Smooth muscle cell (in vitro differentiated cells): ENCODE results near the gene CCDC154. TPM values are rescaled to one million over a fixed set of nuclear protein-coding genes. Genes with fewer than 3 reads are reported as not detected.

Experiments used
- DNase-seq: peaks from one replicate; lab custom pipeline; 2025; ENCODE audit not compliant: unreplicated experiment; lab: John Stamatoyannopoulos, UW
- H2AFZ ChIP-seq: fragments of 200-600 bp; sonication (generic); 2 replicates; pipeline ENCODE4 v1.6.0; 2016; ENCODE audit warnings: antibody characterized with exemption, low read depth, mild to moderate bottlenecking
- H3F3A ChIP-seq: fragments of 200-600 bp; sonication (generic); 2 replicates; pipeline ENCODE4 v1.6.0; 2017; ENCODE audit warnings: antibody characterized with exemption, low read depth
- H3K27ac ChIP-seq: fragments of 200-600 bp; sonication (generic); 2 replicates; pipeline ENCODE4 v1.5.1; 2016; ENCODE audit warnings: low read depth, mild to moderate bottlenecking
- H3K27me3 ChIP-seq: fragments of 200-600 bp; sonication (generic); 2 replicates; pipeline ENCODE4 v1.6.1; 2016; ENCODE audit warnings: low read depth, mild to moderate bottlenecking
- H3K36me3 ChIP-seq: fragments of 200-600 bp; sonication (generic); 2 replicates; pipeline ENCODE4 v1.5.1; 2016; ENCODE audit warnings: low read depth
- H3K4me1 ChIP-seq: fragments of 200-600 bp; sonication (generic); 2 replicates; pipeline ENCODE4 v1.5.1; 2016; ENCODE audit warnings: low read depth
- H3K4me2 ChIP-seq: fragments of 200-600 bp; sonication (generic); 2 replicates; pipeline ENCODE4 v1.6.0; 2016; ENCODE audit warnings: mild to moderate bottlenecking
- H3K4me3 ChIP-seq: fragments of 200-600 bp; sonication (generic); 2 replicates; pipeline ENCODE4 v1.5.1; 2016; ENCODE audit warnings: mild to moderate bottlenecking
- H3K79me2 ChIP-seq: fragments of 200-600 bp; sonication (generic); 2 replicates; pipeline ENCODE4 v1.6.0; 2016; ENCODE audit warnings: low read depth, mild to moderate bottlenecking
- H3K9ac ChIP-seq: fragments of 200-600 bp; sonication (generic); 2 replicates; pipeline ENCODE4 v1.6.0; 2016; ENCODE audit warnings: low read depth
- H3K9me3 ChIP-seq: fragments of 200-600 bp; sonication (generic); replicated peaks from 2 replicates; pipeline ENCODE4 v1.5.1; 2016; ENCODE audit warnings: low read depth
- H4K20me1 ChIP-seq: fragments of 200-600 bp; sonication (generic); 2 replicates; pipeline ENCODE4 v1.6.0; 2016; ENCODE audit warnings: low read depth
- CTCF ChIP-seq: fragments of 200-600 bp; sonication (generic); IDR thresholded peaks from 2 replicates; pipeline ENCODE4 v1.5.1; 2017; ENCODE audit warnings: borderline replicate concordance, mild to moderate bottlenecking, antibody characterized with exemption; ENCODE audit not compliant: insufficient read depth, poor library complexity, severe bottlenecking
- WGBS: methylation state at CpG from one replicate; pipeline ENCODE4 v1.1.7; 2016; ENCODE audit warnings: low lambda C conversion rate; 5-methylcytosine and 5-hydroxymethylcytosine counted together
- polyA plus RNA-seq: library from polyadenylated mRNA; unstranded; fragments of >200 nt; fragmentation: Nextera tagmentation; extraction: Ambion mirVana; gene quantifications from 2 replicates; pipeline ENCODE4 v1.2.1, GENCODE V29; 2016
- total RNA-seq: library from RNA; depleted of rRNA; stranded (reverse); fragments of >200 nt; gene quantifications from 2 replicates; pipeline ENCODE4 v1.2.3, GENCODE V29; 2014

CCDC154 gene
- total and polyA plus RNA-seq, 2 experiments from 2014 or later: 0.24 TPM; not detected in 1

- no peak for DNase-seq
- WGBS: 86% methylated on average over 22 of the region's 22 CpGs
- no peaks in the 10 kb centered on the region for H4K20me1 ChIP-seq
Observed at GRCh38 chr16:1433756-1434155, 10.6 kb downstream of the CCDC154 start.

GRCh38 chr16:1433263-1433560, 11.1 kb downstream of the CCDC154 start:
- H3K36me3 ChIP-seq: no peaks in the 10 kb centered on the region
- DNase-seq: no peak
- no peak overlapping the region for H3K27ac ChIP-seq
- H3K4me2 ChIP-seq: no peak overlapping the region
- WGBS: 98% methylated on average over 14 of the region's 14 CpGs
- no peaks in the 10 kb centered on the region for H4K20me1 ChIP-seq
- H3K4me3 ChIP-seq: no peak overlapping the region
- no peak for TF ChIP-seq CTCF
- no peaks in the 10 kb centered on the region for H3F3A ChIP-seq
- H3K4me1 ChIP-seq: no peaks in the 10 kb centered on the region
- no peaks in the 10 kb centered on the region for H3K79me2 ChIP-seq
- H3K9me3 ChIP-seq: no peaks in the 10 kb centered on the region
- H2AFZ ChIP-seq: no peak overlapping the region
- H3K27me3 ChIP-seq: no peaks in the 10 kb centered on the region
- no peak overlapping the region for H3K9ac ChIP-seq

More at GRCh38 chr16:1433756-1434155, 10.6 kb downstream of the CCDC154 start:
- Histone ChIP-seq H3F3A (no peaks in the 10 kb centered on the region), H3K27ac (no peak overlapping the region), H2AFZ (no peak overlapping the region), H3K9ac (no peak overlapping the region), H3K4me2 (no peak overlapping the region), H3K27me3 (no peaks in the 10 kb centered on the region), H3K9me3 (no peaks in the 10 kb centered on the region), H3K36me3 (no peaks in the 10 kb centered on the region), H3K4me3 (no peak overlapping the region), H3K79me2 (no peaks in the 10 kb centered on the region), H3K4me1 (no peaks in the 10 kb centered on the region)
- no peak for TF ChIP-seq CTCF

- 92% methylated on average over 48 of the region's 63 CpGs for WGBS
- Histone ChIP-seq H3K79me2 (no peaks in the 10 kb centered on the region), H3F3A (no peaks in the 10 kb centered on the region), H2AFZ (no peak overlapping the region), H3K4me2 (no peak overlapping the region), H4K20me1 (no peaks in the 10 kb centered on the region), H3K4me3 (no peak overlapping the region), H3K27me3 (no peaks in the 10 kb centered on the region), H3K9ac (no peak overlapping the region), H3K27ac (no peak overlapping the region), H3K4me1 (no peaks in the 10 kb centered on the region), H3K36me3 (no peaks in the 10 kb centered on the region), H3K9me3 (no peaks in the 10 kb centered on the region)
- TF ChIP-seq CTCF: no peak
- DNase-seq: no peak
Observed at GRCh38 chr16:1432388-1433262, 11.7 kb downstream of the CCDC154 start.
